HUES6 (cell line): ENCODE data around the gene MACO1.

Experiments used
- H3K27ac ChIP-seq: 2 replicates; pipeline ENCODE4 v1.7.0; 2013; ENCODE audit warnings: low read depth, mild to moderate bottlenecking, low read length, inconsistent platforms
- H3K27me3 ChIP-seq: 2 replicates; pipeline ENCODE4 v1.6.1; 2013; ENCODE audit warnings: low read length; ENCODE audit not compliant: control insufficient read depth, insufficient read depth
- H3K36me3 ChIP-seq: 2 replicates; pipeline ENCODE4 v1.6.1; 2013; ENCODE audit warnings: low read length; ENCODE audit not compliant: control insufficient read depth, insufficient read depth
- H3K4me1 ChIP-seq: 2 replicates; pipeline ENCODE4 v1.6.1; 2013; ENCODE audit warnings: low read length; ENCODE audit not compliant: control insufficient read depth, insufficient read depth
- H3K4me3 ChIP-seq: 2 replicates; pipeline ENCODE4 v1.5.1; 2013; ENCODE audit warnings: low read depth, low read length
- H3K9ac ChIP-seq: one replicate; pipeline ENCODE4 v1.6.1; 2013; ENCODE audit warnings: mild to moderate bottlenecking, low read length
- H3K9me3 ChIP-seq: 2 replicates; pipeline ENCODE4 v1.6.1; 2013; ENCODE audit warnings: low read depth, low read length; ENCODE audit not compliant: control insufficient read depth, insufficient read depth

The MACO1 gene

GRCh38 chr1:25461849-25462248, 31.2 kb downstream of the MACO1 start:
- Histone ChIP-seq H3K4me1 (no peaks in the 10 kb centered on the region), H3K4me3 (no peak overlapping the region), H3K36me3 (peaks cover 15% of the 10 kb centered on the region), H3K9me3 (no peaks in the 10 kb centered on the region), H3K27me3 (no peaks in the 10 kb centered on the region), H3K27ac (no peak overlapping the region), H3K9ac (no peak overlapping the region)

GRCh38 chr1:25462732-25463131, 32.0 kb downstream of the MACO1 start:
- no peaks in the 10 kb centered on the region for H3K9me3 ChIP-seq
- H3K9ac ChIP-seq = no peak overlapping the region
- H3K27me3 ChIP-seq = no peaks in the 10 kb centered on the region
- H3K27ac ChIP-seq = no peak overlapping the region
- no peaks in the 10 kb centered on the region for H3K4me1 ChIP-seq
- no peak overlapping the region for H3K4me3 ChIP-seq
- H3K36me3 ChIP-seq = peaks cover 15% of the 10 kb centered on the region

- Histone ChIP-seq H3K4me3 (no peak overlapping the region), H3K27me3 (no peaks in the 10 kb centered on the region), H3K4me1 (no peaks in the 10 kb centered on the region), H3K36me3 (no peaks in the 10 kb centered on the region), H3K9ac (no peak overlapping the region), H3K9me3 (no peaks in the 10 kb centered on the region), H3K27ac (no peak overlapping the region)
Observed at GRCh38 chr1:25467193-25467592, 36.5 kb downstream of the MACO1 start.

- Histone ChIP-seq H3K36me3 (no peaks in the 10 kb centered on the region), H3K9me3 (no peaks in the 10 kb centered on the region), H3K4me3 (no peak overlapping the region), H3K27ac (no peak overlapping the region), H3K27me3 (no peaks in the 10 kb centered on the region), H3K4me1 (no peaks in the 10 kb centered on the region), H3K9ac (no peak overlapping the region)
Observed at GRCh38 chr1:25467616-25468015, 36.9 kb downstream of the MACO1 start.

DNA sequence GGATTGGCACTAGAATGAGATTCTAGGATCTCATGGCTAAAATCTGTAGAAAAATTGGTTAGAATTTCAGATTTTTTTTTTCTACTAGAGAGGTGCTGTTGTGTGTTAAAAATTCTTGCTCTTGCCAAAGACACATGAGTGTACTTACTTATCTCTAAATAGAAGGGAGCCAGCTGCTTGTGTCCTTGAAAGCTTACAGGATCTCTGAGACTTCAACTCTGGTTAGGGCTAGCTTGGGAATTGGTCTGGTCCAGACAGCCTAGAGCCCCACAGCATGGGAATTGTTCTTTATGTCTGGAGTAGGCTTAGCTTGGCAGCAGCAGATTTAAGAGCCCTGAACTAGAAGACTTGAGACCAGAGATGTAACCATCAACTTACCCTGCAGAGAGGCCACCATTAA, 37.3 kb downstream of the MACO1 start:
- Histone ChIP-seq H3K4me3 (no peak overlapping the region), H3K9ac (no peak overlapping the region), H3K27ac (no peak overlapping the region; the same call in 1 of the 2 replicates), H3K9me3 (no peaks in the 10 kb centered on the region), H3K27me3 (no peaks in the 10 kb centered on the region), H3K4me1 (no peaks in the 10 kb centered on the region), H3K36me3 (no peaks in the 10 kb centered on the region)

GRCh38 chr1:25469177-25469576, 38.5 kb downstream of the MACO1 start:
- H3K4me1 ChIP-seq = no peaks in the 10 kb centered on the region
- no peak overlapping the region for H3K9ac ChIP-seq
- no peak overlapping the region for H3K27ac ChIP-seq
- H3K27me3 ChIP-seq = no peaks in the 10 kb centered on the region
- no peaks in the 10 kb centered on the region for H3K9me3 ChIP-seq
- no peak overlapping the region for H3K4me3 ChIP-seq
- no peaks in the 10 kb centered on the region for H3K36me3 ChIP-seq

DNA sequence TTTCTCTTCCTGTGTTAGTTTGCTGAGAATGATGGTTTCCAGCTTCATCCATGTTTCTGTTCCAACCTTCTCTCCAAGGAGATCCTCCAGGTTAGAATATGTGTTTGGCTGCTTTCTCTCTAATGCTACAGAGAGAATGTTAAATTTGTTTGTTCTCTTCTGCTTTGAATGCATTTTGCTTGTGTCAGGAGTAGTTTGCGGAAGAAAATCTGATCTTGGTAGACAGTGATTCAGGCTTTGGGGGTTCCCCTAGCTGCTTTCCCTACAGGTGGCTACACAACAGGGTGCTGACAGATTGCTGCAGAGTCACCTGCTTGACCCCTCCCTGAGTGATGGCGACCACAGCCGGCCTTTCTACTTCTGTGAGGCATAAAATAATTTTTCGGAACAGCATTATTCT, 41.8 kb downstream of the MACO1 start:
- H3K36me3 ChIP-seq = no peaks in the 10 kb centered on the region
- H3K27ac ChIP-seq = no peak overlapping the region
- H3K4me3 ChIP-seq = no peak overlapping the region
- H3K9me3 ChIP-seq = no peaks in the 10 kb centered on the region
- H3K4me1 ChIP-seq = no peaks in the 10 kb centered on the region
- no peaks in the 10 kb centered on the region for H3K27me3 ChIP-seq
- H3K9ac ChIP-seq = no peak overlapping the region

- Histone ChIP-seq H3K27ac (no peak overlapping the region), H3K9ac (no peak overlapping the region), H3K4me3 (no peak overlapping the region), H3K27me3 (no peaks in the 10 kb centered on the region), H3K36me3 (no peaks in the 10 kb centered on the region), H3K9me3 (no peaks in the 10 kb centered on the region), H3K4me1 (peaks cover 11% of the 10 kb centered on the region)
Observed at GRCh38 chr1:25473653-25474225, 43.0 kb downstream of the MACO1 start.

DNA sequence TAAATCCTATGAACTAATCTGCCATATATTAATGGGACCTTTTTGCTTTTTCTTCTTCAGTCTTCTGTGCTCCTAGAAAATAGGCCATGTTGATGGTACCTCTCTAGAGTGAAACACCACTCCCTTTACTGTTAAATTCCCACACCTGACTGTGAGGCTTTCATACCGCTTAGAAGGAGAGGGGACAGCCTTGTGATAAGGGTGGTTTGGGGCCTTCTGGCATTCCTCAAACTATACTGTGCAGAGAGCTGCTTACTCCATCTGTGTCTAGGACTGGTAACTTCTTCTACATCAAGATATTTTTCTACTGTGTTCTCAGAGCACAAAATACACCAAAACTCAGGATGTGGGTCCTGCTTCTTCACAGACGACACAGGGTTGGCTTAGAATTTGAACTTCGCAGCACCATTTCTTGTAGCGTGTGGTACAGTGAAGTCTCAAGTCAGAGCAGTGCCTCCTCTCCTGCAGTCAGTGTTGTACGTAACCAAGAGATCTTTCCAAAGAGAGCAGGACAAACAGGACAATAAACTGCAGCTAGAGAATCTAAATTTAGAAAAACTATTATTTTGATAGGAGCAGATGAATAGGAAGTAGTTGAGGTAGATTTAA, 43.8 kb downstream of the MACO1 start:
- Histone ChIP-seq H3K27ac (no peak overlapping the region), H3K4me3 (no peak overlapping the region), H3K36me3 (no peaks in the 10 kb centered on the region), H3K9me3 (no peaks in the 10 kb centered on the region), H3K4me1 (peaks cover 12% of the 10 kb centered on the region), H3K27me3 (no peaks in the 10 kb centered on the region), H3K9ac (no peak overlapping the region)

DNA sequence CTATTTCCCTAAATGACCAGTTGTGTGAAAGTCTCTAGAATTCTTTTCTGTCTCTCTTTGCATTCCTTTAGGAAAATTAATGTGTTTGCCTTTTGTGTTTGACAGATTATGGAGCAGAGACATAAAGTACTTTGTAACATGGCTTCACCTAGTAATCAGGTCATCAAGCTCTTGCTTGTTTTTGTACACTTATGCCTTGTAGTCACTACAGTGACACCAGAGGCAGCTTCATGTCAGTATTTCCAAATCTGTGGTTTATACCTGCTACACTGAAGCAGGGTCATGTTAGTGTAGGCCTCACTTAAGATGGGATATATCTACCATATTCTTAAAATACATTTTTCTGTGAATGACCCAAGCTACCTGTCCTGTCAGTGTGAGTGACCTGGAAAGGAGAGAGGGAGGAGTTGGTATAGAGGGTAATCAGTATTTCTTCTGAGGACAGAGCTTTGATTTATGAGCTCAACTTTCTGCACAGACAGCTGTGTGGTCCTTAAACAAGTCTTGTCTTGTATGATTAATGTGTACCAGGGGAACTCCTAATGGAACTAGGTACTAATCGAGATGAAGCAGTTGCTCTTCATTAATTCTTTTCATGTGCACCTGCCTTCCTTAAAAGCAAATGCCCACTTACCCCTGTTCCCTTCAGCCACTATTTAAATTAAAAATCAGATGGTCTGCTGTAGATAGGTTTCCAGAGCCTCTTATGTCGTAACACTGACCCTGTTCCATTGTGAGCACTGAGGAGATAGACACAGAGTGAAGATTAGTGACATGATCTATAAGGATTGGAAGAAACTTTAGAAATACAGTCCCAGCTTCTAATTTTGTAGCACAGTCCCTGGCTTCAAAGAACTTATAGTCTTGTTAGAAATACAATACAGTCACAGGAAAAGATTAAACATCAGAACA, 45.7 kb downstream of the MACO1 start:
- no peaks in the 10 kb centered on the region for H3K27me3 ChIP-seq
- peaks cover 12% of the 10 kb centered on the region for H3K4me1 ChIP-seq
- no peak overlapping the region for H3K9ac ChIP-seq
- no peak overlapping the region for H3K27ac ChIP-seq
- H3K36me3 ChIP-seq = no peaks in the 10 kb centered on the region
- H3K9me3 ChIP-seq = no peaks in the 10 kb centered on the region
- no peak overlapping the region for H3K4me3 ChIP-seq

DNA sequence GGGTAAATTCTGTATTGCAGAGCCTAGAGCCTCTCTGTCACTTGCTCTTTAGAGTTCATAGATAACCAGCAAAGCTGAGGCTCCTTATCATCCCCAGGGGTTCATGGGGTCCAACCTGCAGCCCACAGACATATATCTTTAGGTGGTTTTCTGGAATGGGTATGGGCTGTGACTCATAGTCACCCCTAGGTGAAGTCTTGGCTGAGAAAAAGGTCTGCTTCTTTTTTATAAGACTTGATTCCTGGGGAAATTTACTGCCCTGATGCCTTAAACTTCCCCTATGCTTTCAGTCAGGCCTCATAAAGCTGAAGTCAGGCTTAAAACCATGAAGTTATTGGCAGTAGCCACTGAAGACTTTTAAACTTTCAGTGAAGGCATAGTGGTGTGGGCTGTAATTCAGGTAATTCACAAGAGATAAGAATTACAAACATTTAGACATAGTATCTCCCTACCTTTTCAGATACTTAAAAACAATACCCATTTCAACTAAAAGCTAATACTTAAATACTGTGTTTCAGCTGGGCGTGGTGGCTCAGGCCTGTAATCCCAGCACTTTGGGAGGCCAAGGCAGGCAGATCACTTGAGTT, 46.8 kb downstream of the MACO1 start:
- Histone ChIP-seq H3K27me3 (no peaks in the 10 kb centered on the region), H3K36me3 (no peaks in the 10 kb centered on the region), H3K27ac (no peak overlapping the region), H3K4me3 (no peak overlapping the region), H3K9ac (no peak overlapping the region), H3K9me3 (no peaks in the 10 kb centered on the region), H3K4me1 (peaks cover 12% of the 10 kb centered on the region)
